ENCODE measurements around the gene PARD3B. TPM values are rescaled to one million over a fixed set of nuclear protein-coding genes. Genes with fewer than 3 reads are reported as not detected.

PARD3B gene
- total and polyA plus RNA-seq, 2 of the 8 experiments (the other 6 are each of a cell fraction or from before 2014, with no cell fraction given) = 1.2 to 5.7 TPM

DNA sequence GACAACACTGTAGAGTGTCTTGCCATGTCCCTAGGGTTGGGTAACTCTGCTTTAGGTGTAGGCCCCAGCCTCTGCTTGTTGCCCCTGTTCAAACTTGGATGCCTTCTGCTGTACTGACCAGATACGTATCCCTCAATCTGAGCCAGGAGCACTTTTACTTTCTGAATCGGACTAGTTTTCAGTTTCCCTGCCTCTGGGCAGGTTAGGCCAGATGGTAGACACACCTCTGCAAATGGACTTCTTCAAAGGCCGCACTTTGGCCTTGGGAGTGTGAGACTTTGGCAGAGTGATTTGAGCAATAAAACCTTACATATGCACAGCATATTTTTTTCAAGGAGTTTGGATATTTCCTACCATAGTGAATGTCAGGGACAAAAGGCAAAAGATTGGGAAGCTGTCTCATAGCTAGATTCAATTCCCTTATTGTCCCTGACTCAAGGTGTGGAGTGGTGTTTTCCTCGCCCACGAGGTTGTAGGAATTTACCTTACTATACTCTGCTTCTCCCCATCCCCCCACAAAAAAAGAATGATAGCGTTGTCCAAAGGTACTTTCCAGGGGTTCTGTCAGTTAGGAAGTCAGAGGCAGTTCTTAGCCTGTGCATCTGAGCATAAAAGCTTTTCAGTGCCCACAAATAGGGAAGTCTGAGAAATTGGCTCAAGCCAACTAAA, 15.3 kb upstream of the PARD3B start:
- TF ChIP-seq MAFK (IDR thresholded peaks at IDR 0.05; ENCODE audit: low read depth, low read length) (no peak), POLR2AphosphoS5 (IDR thresholded peaks at IDR 0.05; ENCODE audit: low read depth, low read length) (no peak), SIRT6 (IDR thresholded peaks at IDR 0.05; ENCODE audit: low read length) (no peak), BACH1 (IDR thresholded peaks at IDR 0.05; ENCODE audit: low read length) (no peak), ASH2L (IDR thresholded peaks at IDR 0.05; ENCODE audit: low read length) (no peak), TCF12 (IDR thresholded peaks at IDR 0.05; ENCODE audit: low read depth, low read length) (no peak), TEAD4 (IDR thresholded peaks at IDR 0.05; ENCODE audit: low read depth, low read length) (no peak), TBP (IDR thresholded peaks at IDR 0.05; ENCODE audit: low read depth, low read length) (no peak), CHD2 (IDR thresholded peaks at IDR 0.05; ENCODE audit: low read length) (no peak), POU5F1 (IDR thresholded peaks at IDR 0.05; ENCODE audit: low read depth, low read length) (no peak), CREB1 (IDR thresholded peaks at IDR 0.05) (no peak), RXRA (IDR thresholded peaks at IDR 0.05; ENCODE audit: insufficient read depth, low read depth, low read length) (no peak), EZH2 (IDR thresholded peaks at IDR 0.05; ENCODE audit: low read depth, low read length, severe bottlenecking) (no peak), SP1 (IDR thresholded peaks at IDR 0.05; ENCODE audit: low read depth, low read length) (no peak), SIX5 (IDR thresholded peaks at IDR 0.05; ENCODE audit: low read depth, low read length) (no peak)
- TF ChIP-seq, protein P1, sequence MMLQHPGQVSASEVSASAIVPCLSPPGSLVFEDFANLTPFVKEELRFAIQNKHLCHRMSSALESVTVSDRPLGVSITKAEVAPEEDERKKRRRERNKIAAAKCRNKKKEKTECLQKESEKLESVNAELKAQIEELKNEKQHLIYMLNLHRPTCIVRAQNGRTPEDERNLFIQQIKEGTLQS (IDR thresholded peaks at IDR 0.05; ENCODE audit: insufficient read depth, low read depth, low read length) = no peak
- Histone ChIP-seq H3K36me3 (ENCODE audit: control insufficient read depth in 2 of 4, insufficient read depth in 4 of 4, low read length in 3 of 4) (no peaks in the 10 kb centered on the region), H3K27me3 (replicated peaks in 1 of 4; ENCODE audit: control insufficient read depth in 3 of 4, extremely low read depth in 1 of 4, insufficient read depth in 3 of 4, low read length in 3 of 4) (no peaks in the 10 kb centered on the region), H3K79me2 (ENCODE audit: control insufficient read depth in 1 of 2, insufficient read depth in 2 of 2, low read length in 2 of 2) (no peaks in the 10 kb centered on the region), H3K9ac (replicated peaks in 1 of 4; ENCODE audit: extremely low read depth in 1 of 4, low read depth in 3 of 4, low read length in 3 of 4) (no peak overlapping the region), H2BK5ac (ENCODE audit: low read depth, low read length) (no peak overlapping the region), H3K27ac (ENCODE audit: low read depth, low read length) (no peak overlapping the region), H3K4me1 (replicated peaks in 1 of 4; ENCODE audit: control insufficient read depth in 3 of 4, insufficient read depth in 4 of 4, low read length in 3 of 4) (no peaks in the 10 kb centered on the region), H3K23me2 (ENCODE audit: low read depth, low read length) (no peaks in the 10 kb centered on the region), H3K9me3 (ENCODE audit: insufficient read depth in 2 of 2, low read depth in 1 of 2, low read length in 1 of 2) (no peaks in the 10 kb centered on the region), H2AK5ac (ENCODE audit: low read depth, low read length) (no peak overlapping the region), H3K23ac (ENCODE audit: insufficient read length) (no peak overlapping the region), H4K20me1 (replicated peaks in 1 of 2; ENCODE audit: control insufficient read depth in 1 of 2, insufficient read depth in 2 of 2, low read length in 2 of 2) (no peaks in the 10 kb centered on the region), H3K4ac (replicated peaks; ENCODE audit: insufficient read length, low read depth, low read length) (no peak overlapping the region), H4K8ac (ENCODE audit: extremely low read depth, insufficient read depth, low read length) (no peak overlapping the region), H4K5ac (ENCODE audit: insufficient read length, low read depth, low read length) (no peak overlapping the region), H3K14ac (ENCODE audit: insufficient read length) (no peak overlapping the region), H2BK120ac (replicated peaks; ENCODE audit: low read depth, low read length) (no peak overlapping the region), H2BK12ac (ENCODE audit: low read depth, low read length) (no peak overlapping the region), H4K91ac (replicated peaks; ENCODE audit: insufficient read length, low read length) (no peak overlapping the region), H2BK20ac (ENCODE audit: low read length) (no peak overlapping the region), H3K79me1 (ENCODE audit: low read depth, low read length) (no peaks in the 10 kb centered on the region), H3K18ac (ENCODE audit: extremely low read depth, low read length) (no peak overlapping the region), H3K56ac (replicated peaks; ENCODE audit: insufficient read length, low read depth, low read length) (no peak overlapping the region), H2BK15ac (ENCODE audit: low read length) (no peak overlapping the region), H2AFZ (ENCODE audit: low read length) (no peak overlapping the region; the same call in 1 of the 2 replicates), H3K4me3 (ENCODE audit: extremely low read depth in 1 of 4, insufficient read depth in 2 of 4, low read depth in 3 of 4, low read length in 4 of 4) (no peak overlapping the region), H3K4me2 (ENCODE audit: insufficient read depth in 1 of 2, low read depth in 2 of 2, low read length in 2 of 2) (no peak overlapping the region)
- FAIRE-seq (no peak), DNase-seq (ENCODE audit: low read depth in 1 of 2, low spot score in 2 of 2) (no peak)
- CTCF ChIA-PET (ENCODE audit: partially characterized antibody) = interaction anchor here (1.0 to 1.4 kb wide), 3 partner anchors 10 to 15 kb away, joined by 3 to 5 read pairs (median 3); no protein-coding TSS in a partner anchor
- 82% methylated on average over 6 of the region's 6 CpGs; no CpG with 5 or more reads in 1 of the 2 experiments for WGBS, 2 experiments (ENCODE audit: extremely low coverage in 1 of 2, insufficient coverage in 1 of 2, insufficient read length in 1 of 2, insufficient replicate concordance in 2 of 2, low coverage in 1 of 2, low lambda C conversion rate in 2 of 2, missing lambda C conversion rate in 1 of 2)
- POLR2A ChIA-PET (ENCODE audit: partially characterized antibody) = no interaction called here

All from H1 (cell line).